GM19463 (cell line): ENCODE data around the gene NUDT16.

Source experiments
- ATAC-seq: cut with Tn5 transposase; IDR thresholded peaks from one replicate; pipeline ENCODE4 v1.9.1; 2021; ENCODE audit warnings: mild to moderate bottlenecking, moderate library complexity; ENCODE audit not compliant: unreplicated experiment

Gene NUDT16

DNA sequence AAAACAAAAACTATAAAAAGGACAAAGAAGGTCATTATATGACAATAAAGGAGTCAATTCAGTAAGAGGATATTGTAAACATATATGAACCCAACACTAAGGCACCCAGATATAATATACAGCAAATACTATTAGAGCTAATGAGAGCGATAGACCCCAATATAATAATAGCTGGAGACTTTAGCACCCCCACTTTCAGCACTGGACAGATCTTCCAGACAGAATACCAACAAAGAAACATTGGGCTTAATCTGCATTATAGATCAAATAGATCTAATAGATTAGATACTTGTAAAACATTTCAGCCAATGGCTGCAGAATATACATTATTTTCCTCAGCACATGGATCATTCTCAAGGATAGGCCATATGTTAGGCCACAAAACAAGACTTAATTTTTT is 53.4 kb downstream of the NUDT16 start:
- ATAC-seq = no peak
